HEK293 (cell line): ENCODE results near the gene DPH2.

Experiments used
- SP2 ChIP-seq: fragments of 450-650 bp; formaldehyde crosslinking; IDR thresholded peaks from 2 replicates; pipeline ENCODE4 v1.5.1; 2016; ENCODE audit warnings: missing biosample characterization, missing genetic modification characterization
- ZNF274 ChIP-seq, 2 experiments: fragments of 200-500 bp in 1 of 2; fragments of 450-650 bp in 1 of 2; sonication (Bioruptor generic) in 1 of 2; formaldehyde crosslinking in 1 of 2; IDR thresholded peaks; 2 replicates each; pipeline versions ENCODE4 v1.5.1 to v1.6.1; 2014 to 2016; ENCODE audit warnings: borderline replicate concordance in 1 of 2, inconsistent platforms in 1 of 2, low read length in 1 of 2, missing biosample characterization in 1 of 2, missing genetic modification characterization in 1 of 2
- ZNF473 ChIP-seq: fragments of 450-650 bp; formaldehyde crosslinking; IDR thresholded peaks from 2 replicates; pipeline ENCODE4 v1.5.1; 2017; ENCODE audit warnings: missing biosample characterization, missing genetic modification characterization
- ZNF707 ChIP-seq: fragments of 450-650 bp; formaldehyde crosslinking; IDR thresholded peaks from 2 replicates; pipeline ENCODE4 v1.5.1; 2016; ENCODE audit warnings: missing biosample characterization, missing genetic modification characterization
- ZNF768 ChIP-seq: fragments of 450-650 bp; formaldehyde crosslinking; IDR thresholded peaks from 2 replicates; pipeline ENCODE4 v1.5.1; 2018; ENCODE audit warnings: missing biosample characterization, mild to moderate bottlenecking, missing genetic modification characterization
- ZXDB ChIP-seq: fragments of 450-650 bp; formaldehyde crosslinking; IDR thresholded peaks from 2 replicates; pipeline ENCODE4 v1.5.1; 2016; ENCODE audit warnings: missing biosample characterization, missing genetic modification characterization
- TF ChIP-seq, protein P1 (sequence below): fragments of 450-650 bp; formaldehyde crosslinking; IDR thresholded peaks from 2 replicates; pipeline ENCODE4 v1.5.1; 2016; ENCODE audit warnings: missing biosample characterization, missing genetic modification characterization
- TF ChIP-seq, protein P2 (sequence below): fragments of 450-650 bp; IDR thresholded peaks from 2 replicates; pipeline ENCODE4 v1.5.1; 2018; ENCODE audit warnings: missing biosample characterization, mild to moderate bottlenecking, missing genetic modification characterization
- TF ChIP-seq, protein P3 (sequence below): fragments of 450-650 bp; formaldehyde crosslinking; IDR thresholded peaks from 2 replicates; pipeline ENCODE4 v1.5.1; 2016; ENCODE audit warnings: missing biosample characterization, missing genetic modification characterization, low read depth

DNA sequence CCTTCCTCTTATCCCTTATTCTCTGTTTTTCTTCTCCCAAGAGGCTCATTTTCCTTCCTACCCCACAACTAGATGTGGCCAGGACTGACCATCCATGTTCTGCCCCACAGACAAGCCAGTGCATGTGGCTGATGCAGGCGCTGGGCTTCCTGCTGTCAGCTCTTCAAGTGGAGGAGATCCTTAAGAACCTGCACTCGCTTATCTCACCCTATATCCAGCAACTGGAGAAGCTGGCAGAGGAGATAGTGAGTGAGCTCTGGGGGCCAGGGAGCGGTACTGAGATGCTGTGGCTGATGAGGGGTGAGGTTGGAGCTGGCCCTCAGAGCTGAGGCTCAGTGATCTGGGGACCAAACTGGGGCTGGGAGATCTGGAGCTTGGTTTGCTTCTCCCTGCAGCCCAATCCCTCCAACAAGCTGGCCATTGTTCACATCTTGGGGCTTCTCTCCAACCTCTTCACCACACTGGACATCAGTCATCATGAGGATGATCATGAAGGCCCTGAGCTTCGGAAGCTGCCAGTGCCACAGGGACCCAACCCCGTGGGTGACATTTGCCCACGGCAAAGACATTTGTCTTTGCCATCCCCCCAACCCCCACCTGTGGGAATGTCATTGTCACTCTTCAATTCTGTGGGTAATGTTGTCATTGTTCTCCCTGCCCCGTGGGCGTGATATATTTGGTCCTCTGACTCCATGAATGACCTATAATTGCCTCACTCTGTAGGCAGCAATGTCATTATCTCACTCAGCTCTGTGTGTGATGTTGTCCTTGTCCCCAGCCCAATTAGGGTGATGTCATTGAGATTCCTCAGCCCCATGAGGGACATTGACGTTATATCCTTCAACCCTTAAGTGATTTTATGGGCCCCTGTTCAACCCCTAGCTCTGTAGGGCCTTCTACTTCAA is 11.2 kb upstream of the DPH2 start:
- TF ChIP-seq, protein P1, sequence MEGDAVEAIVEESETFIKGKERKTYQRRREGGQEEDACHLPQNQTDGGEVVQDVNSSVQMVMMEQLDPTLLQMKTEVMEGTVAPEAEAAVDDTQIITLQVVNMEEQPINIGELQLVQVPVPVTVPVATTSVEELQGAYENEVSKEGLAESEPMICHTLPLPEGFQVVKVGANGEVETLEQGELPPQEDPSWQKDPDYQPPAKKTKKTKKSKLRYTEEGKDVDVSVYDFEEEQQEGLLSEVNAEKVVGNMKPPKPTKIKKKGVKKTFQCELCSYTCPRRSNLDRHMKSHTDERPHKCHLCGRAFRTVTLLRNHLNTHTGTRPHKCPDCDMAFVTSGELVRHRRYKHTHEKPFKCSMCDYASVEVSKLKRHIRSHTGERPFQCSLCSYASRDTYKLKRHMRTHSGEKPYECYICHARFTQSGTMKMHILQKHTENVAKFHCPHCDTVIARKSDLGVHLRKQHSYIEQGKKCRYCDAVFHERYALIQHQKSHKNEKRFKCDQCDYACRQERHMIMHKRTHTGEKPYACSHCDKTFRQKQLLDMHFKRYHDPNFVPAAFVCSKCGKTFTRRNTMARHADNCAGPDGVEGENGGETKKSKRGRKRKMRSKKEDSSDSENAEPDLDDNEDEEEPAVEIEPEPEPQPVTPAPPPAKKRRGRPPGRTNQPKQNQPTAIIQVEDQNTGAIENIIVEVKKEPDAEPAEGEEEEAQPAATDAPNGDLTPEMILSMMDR (tag by site-specific recombination) = no peak
- TF ChIP-seq ZNF473 (tag by site-specific recombination) (no peak), ZXDB (tag by site-specific recombination) (no peak), ZNF707 (no peak), ZNF274 (IDR thresholded peaks at IDR 0.05; ENCODE audit: low read length) (no peak), ZNF274 (tag by site-specific recombination; IDR thresholded peaks at IDR 0.05; ENCODE audit: borderline replicate concordance) (no peak), SP2 (tag by site-specific recombination) (no peak), ZNF768 (tag by site-specific recombination) (no peak)
- TF ChIP-seq, protein P2, sequence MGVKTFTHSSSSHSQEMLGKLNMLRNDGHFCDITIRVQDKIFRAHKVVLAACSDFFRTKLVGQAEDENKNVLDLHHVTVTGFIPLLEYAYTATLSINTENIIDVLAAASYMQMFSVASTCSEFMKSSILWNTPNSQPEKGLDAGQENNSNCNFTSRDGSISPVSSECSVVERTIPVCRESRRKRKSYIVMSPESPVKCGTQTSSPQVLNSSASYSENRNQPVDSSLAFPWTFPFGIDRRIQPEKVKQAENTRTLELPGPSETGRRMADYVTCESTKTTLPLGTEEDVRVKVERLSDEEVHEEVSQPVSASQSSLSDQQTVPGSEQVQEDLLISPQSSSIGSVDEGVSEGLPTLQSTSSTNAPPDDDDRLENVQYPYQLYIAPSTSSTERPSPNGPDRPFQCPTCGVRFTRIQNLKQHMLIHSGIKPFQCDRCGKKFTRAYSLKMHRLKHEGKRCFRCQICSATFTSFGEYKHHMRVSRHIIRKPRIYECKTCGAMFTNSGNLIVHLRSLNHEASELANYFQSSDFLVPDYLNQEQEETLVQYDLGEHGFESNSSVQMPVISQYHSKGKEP (tag by site-specific recombination) = no peak
- TF ChIP-seq, protein P3, sequence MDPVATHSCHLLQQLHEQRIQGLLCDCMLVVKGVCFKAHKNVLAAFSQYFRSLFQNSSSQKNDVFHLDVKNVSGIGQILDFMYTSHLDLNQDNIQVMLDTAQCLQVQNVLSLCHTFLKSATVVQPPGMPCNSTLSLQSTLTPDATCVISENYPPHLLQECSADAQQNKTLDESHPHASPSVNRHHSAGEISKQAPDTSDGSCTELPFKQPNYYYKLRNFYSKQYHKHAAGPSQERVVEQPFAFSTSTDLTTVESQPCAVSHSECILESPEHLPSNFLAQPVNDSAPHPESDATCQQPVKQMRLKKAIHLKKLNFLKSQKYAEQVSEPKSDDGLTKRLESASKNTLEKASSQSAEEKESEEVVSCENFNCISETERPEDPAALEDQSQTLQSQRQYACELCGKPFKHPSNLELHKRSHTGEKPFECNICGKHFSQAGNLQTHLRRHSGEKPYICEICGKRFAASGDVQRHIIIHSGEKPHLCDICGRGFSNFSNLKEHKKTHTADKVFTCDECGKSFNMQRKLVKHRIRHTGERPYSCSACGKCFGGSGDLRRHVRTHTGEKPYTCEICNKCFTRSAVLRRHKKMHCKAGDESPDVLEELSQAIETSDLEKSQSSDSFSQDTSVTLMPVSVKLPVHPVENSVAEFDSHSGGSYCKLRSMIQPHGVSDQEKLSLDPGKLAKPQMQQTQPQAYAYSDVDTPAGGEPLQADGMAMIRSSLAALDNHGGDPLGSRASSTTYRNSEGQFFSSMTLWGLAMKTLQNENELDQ (tag by site-specific recombination) = no peak
